ENCODE data around the gene CCR2.
"Not testable (repeated sequence)": the region's sequence is repeated elsewhere in the genome, so short reads cannot be mapped to it uniquely, and the experiment has no call there.

Gene CCR2
- 0.79 to 30.5 (median 6.7) reads per million in 9 experiments for total RNA-seq

DNA sequence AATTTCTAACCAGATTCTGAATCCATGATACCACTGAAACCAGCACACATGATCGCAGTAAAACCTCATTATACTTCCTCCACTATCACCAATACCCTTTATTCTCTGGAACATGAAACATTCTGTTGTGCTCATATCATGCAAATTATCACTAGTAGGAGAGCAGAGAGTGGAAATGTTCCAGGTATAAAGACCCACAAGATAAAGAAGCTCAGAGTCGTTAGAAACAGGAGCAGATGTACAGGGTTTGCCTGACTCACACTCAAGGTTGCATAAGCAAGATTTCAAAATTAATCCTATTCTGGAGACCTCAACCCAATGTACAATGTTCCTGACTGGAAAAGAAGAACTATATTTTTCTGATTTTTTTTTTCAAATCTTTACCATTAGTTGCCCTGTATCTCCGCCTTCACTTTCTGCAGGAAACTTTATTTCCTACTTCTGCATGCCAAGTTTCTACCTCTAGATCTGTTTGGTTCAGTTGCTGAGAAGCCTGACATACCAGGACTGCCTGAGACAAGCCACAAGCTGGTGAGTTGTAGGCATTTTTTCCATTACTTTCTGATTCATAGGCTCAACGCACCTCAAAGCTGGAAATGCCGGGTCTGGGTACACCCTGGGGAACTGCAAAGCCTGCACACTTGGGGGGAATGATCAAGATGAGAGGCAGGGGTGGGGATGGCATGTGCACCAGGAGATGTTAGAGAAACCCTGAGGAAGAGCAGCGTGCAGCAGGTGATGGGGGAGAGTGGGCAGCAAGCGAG, at the start of gene CCR2:
Gene CCR2 (plus strand): TSS at position 465 of the 764 bp plus-strand sequence. CDS start 3,417 bp downstream, outside the sequence.
- Mint-ChIP-seq H3K4me3 (peak within 1 kb of the TSS; percentile 71 to 72), H3K27me3 (no peaks in the 10 kb centered on the region), H3K36me3 (ENCODE audit: insufficient read depth) (peaks cover 23% of the 10 kb centered on the region), H3K4me1 (ENCODE audit: low read depth in 2 of 2) (peaks cover 69 to 78% of the 10 kb centered on the region in 2 donors), H3K27ac (peak within 1 kb of the TSS; percentile 68 to 69), H3K9me3 (peaks cover under 1 to 2% of the 10 kb centered on the region in 2 donors)
- ATAC-seq (replicated peaks) (peak; percentile 25), DNase-seq (no peak)

DNA sequence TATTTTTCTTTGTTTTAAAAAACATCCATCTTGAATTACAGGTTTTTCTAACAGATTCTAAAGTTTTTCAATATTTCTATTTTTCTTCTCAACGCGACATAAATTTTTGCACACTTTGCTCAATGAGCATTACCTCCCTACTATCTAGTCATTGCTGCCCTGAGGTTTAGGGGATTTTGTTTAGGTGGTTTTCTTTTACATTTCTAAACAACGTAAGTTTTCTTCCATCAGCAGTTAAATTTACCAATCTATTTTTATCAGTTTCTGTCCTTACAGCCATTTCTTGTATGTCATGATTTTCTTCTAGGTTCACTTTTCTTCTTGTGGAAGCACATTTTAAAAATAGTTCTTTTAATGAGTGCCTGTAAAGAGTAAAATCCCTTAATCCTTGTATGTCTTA, 49.2 kb upstream of the CCR2 start:
- Mint-ChIP-seq H3K9me3 (no peaks in the 10 kb centered on the region), H3K27ac (peak overlapping the region in 1 of 2 donors; percentile 13)

DNA sequence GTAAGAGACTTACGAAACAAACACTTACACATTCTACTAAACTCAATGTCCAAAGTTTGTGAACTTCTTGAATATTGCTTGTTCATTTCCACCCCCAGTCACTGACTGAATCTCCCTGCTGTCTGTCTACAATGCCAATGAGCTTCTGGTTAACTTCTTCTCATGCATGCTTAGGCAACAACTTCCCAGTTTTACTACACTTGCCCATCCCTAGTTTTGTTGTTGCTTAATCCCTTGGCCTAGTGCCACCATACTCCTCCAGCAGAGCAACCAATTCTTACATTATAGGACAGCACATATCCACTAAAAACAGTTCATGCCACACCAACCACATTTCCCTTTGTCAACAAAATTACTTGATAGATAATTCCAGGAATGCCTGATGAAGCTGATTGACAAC, 40.9 kb upstream of the CCR2 start:
- H3K27ac Mint-ChIP-seq: no peak overlapping the region
- no peaks in the 10 kb centered on the region for H3K9me3 Mint-ChIP-seq
- no peak for ATAC-seq (replicated peaks)
- no peak overlapping the region for H3K4me3 Mint-ChIP-seq
- DNase-seq: no peak
- peaks cover 3 to 5% of the 10 kb centered on the region in 2 donors for H3K4me1 Mint-ChIP-seq (ENCODE audit: low read depth in 2 of 2)
- no peaks in the 10 kb centered on the region for H3K36me3 Mint-ChIP-seq (ENCODE audit: insufficient read depth)
- no peaks in the 10 kb centered on the region for H3K27me3 Mint-ChIP-seq

More for the DNA sequence above, 49.2 kb upstream of the CCR2 start:
- Mint-ChIP-seq H3K27me3 (no peaks in the 10 kb centered on the region), H3K4me3 (no peak overlapping the region), H3K36me3 (ENCODE audit: insufficient read depth) (peaks cover 13% of the 10 kb centered on the region), H3K4me1 (ENCODE audit: low read depth in 2 of 2) (peaks cover 26 to 32% of the 10 kb centered on the region in 2 donors)
- DNase-seq: no peak
- ATAC-seq (replicated peaks): no peak

DNA sequence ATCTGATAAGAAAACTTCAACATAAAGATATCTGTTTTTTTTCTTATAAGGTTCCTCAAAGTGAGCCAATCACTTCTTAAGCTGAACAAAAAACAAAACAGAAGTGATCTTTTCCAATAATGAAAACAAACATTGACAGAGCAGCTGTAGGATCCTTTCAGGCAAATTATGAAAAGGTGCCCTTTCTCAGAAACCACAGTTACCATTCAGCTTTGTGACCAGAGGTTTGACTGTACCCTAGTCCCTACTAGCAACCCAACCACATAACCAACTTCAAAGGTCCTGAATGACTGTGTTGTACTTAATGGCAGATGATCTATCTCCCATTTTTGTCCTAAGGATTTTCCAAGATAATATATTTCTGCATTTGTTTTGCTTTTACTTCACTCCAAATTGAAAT, 39.4 kb upstream of the CCR2 start:
- no peak overlapping the region for H3K4me3 Mint-ChIP-seq
- H3K27ac Mint-ChIP-seq: no peak overlapping the region
- DNase-seq (no peak), ATAC-seq (replicated peaks) (no peak)
- peaks cover 3% of the 10 kb centered on the region in 2 donors for H3K4me1 Mint-ChIP-seq (ENCODE audit: low read depth in 2 of 2)
- no peaks in the 10 kb centered on the region for H3K36me3 Mint-ChIP-seq (ENCODE audit: insufficient read depth)
- no peaks in the 10 kb centered on the region for H3K9me3 Mint-ChIP-seq
- no peaks in the 10 kb centered on the region for H3K27me3 Mint-ChIP-seq

DNA sequence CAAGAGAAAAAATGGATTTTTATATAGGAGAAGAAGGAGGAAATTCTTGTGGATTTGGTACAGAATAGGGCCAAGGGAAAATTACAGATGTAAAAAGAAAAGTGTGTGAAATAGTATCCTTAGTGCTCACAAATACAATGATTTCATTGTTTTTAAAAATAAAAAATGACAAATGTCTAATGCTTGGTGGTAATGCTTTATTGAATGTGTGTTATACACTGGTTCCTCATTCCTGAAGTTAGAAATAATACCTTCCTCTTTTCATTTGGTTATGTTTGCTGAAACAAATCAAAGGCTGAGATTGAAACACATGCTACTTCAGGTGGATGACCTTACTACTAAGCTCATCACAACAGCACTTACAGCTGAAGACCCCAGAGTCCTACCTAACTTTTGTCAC, 37.7 kb upstream of the CCR2 start:
- ATAC-seq (replicated peaks) (no peak), DNase-seq (no peak)
- no peaks in the 10 kb centered on the region for H3K36me3 Mint-ChIP-seq (ENCODE audit: insufficient read depth)
- no peak overlapping the region for H3K4me3 Mint-ChIP-seq
- peaks cover 3% of the 10 kb centered on the region in 2 donors for H3K4me1 Mint-ChIP-seq (ENCODE audit: low read depth in 2 of 2)
- no peaks in the 10 kb centered on the region for H3K9me3 Mint-ChIP-seq
- no peaks in the 10 kb centered on the region for H3K27me3 Mint-ChIP-seq
- no peak overlapping the region for H3K27ac Mint-ChIP-seq

DNA sequence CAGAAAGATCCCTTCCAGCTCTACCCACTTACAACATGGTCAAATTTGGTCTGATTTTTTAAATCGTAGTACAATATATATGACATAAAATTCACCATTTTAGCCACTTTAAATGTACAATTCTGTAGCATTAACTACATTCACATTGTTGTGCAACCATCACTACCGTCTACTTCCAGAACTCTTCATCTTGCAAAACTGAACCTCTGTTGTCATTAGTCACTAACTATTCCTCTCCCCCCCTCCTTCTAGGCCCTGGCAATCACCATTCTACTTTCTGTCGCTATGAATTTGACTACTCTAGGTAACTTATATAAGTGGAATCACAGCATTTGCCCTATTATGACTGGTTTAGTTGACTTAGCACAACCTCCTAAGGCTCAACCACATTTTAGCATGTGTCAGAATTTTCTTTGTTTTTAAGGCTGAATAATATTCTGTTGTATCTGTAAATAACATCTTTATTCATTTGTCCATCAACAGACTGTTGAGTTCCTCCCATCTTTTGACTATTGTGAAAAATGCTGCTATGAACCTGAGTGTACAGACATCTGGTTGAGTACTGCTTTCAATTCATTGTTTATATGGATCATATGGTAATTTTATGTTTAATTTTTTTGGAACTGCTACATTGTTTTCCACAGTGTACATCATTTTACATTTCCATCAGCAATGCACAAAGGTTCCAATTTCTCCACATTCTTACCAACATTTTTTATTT, 35.5 kb upstream of the CCR2 start:
- no peak for DNase-seq
- Mint-ChIP-seq H3K27ac (no peak overlapping the region), H3K36me3 (ENCODE audit: insufficient read depth) (no peaks in the 10 kb centered on the region), H3K9me3 (no peaks in the 10 kb centered on the region), H3K4me1 (ENCODE audit: low read depth in 2 of 2) (peaks cover 3% of the 10 kb centered on the region in 2 donors), H3K27me3 (no peaks in the 10 kb centered on the region), H3K4me3 (no peak overlapping the region)
- no peak for ATAC-seq (replicated peaks)

DNA sequence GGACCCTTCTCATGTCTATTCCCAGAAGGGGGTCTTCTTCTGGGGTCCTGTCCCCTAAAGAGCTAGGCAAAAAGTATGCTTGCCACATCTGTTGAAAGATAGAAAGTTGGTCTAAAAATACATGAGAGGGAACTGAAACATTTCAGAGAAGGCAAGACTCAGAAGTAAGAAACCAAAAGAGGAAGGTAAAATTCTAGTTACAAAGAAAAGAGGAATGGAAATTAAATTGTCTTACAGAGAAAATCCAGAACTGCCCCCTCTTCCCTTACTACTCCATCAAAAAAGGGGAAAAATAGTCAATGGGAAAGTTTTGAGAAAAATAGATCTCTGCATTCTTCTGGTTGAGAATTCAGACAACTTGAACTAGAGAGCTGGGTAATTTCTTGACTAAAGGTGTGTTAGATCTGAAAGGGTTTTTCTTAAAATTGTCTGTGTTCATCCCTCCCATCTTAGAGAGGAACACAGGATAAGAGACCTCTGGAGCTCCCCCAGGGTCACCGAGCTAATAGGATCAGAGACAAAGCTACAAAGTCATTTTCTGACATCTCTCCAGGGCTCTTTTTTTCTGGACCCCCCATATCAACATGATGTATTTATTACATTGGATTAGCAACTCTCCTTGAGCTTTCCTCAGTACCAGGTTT, 32.3 kb upstream of the CCR2 start:
- H3K4me1 Mint-ChIP-seq (ENCODE audit: low read depth in 2 of 2): peaks cover 5 to 6% of the 10 kb centered on the region in 2 donors
- H3K9me3 Mint-ChIP-seq: no peaks in the 10 kb centered on the region
- ATAC-seq (replicated peaks) (no peak), DNase-seq (no peak)
- H3K4me3 Mint-ChIP-seq: no peak overlapping the region
- H3K27ac Mint-ChIP-seq: no peak overlapping the region
- no peaks in the 10 kb centered on the region for H3K27me3 Mint-ChIP-seq
- peaks cover 2% of the 10 kb centered on the region for H3K36me3 Mint-ChIP-seq (ENCODE audit: insufficient read depth)

DNA sequence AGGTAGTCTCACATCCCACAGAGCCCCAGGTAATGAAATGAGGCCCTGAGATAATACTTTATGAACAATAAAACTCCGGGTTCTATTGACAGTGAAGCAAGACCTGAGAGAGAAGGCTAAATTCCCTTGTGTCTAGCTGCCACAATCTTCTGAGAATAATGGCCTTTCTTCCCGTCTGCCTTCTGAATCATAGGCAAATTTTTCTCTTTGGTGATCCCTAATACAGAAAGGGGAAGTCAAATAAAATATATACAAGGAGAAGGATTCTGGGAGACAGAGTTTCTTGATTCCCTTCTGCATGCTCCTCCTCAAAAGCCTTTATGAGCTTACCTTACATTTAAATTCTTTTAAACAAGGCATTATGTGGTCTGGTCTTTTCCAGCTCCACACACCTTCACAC, 29.9 kb upstream of the CCR2 start:
- ATAC-seq (replicated peaks) (no peak), DNase-seq (no peak)
- H3K4me3 Mint-ChIP-seq: no peak overlapping the region
- H3K9me3 Mint-ChIP-seq: no peaks in the 10 kb centered on the region
- H3K27me3 Mint-ChIP-seq: no peaks in the 10 kb centered on the region
- no peak overlapping the region for H3K27ac Mint-ChIP-seq
- peaks cover 5 to 6% of the 10 kb centered on the region in 2 donors for H3K4me1 Mint-ChIP-seq (ENCODE audit: low read depth in 2 of 2)
- H3K36me3 Mint-ChIP-seq (ENCODE audit: insufficient read depth): peaks cover 2% of the 10 kb centered on the region

DNA sequence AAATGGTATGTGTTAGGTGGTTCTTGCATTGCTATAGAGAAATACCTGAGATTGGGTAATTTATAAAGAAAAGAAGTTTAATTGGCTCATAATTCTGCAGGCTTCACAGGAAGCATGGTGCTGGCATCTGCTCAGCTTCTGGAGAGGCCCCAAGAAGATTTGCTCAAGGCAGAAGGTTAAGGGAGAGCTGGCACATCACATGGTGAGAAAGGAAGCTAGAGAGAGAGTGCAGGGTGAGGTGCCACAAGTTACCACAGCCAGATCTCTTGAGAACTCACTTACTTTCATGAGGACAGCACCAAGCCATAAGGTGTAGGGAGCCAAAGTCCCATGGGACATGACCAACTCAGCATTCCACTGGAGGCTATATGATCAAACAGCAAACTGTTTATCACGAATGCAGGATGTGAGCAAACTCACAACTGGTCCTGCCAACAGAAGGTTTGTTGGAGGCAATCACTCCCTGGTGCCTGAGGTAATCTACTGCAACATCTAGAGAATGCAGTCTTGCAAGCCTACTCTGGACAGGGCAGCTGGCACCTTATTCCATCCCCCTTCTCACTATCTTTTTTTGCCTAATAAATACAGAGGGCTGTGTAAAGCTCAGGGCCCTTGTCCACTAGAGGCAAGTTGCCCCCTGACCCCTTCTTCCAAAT, 28.1 kb upstream of the CCR2 start:
- H3K4me1 Mint-ChIP-seq (ENCODE audit: low read depth in 2 of 2): peaks cover 5 to 6% of the 10 kb centered on the region in 2 donors
- H3K27ac Mint-ChIP-seq: peak overlapping the region; percentile 59 to 82

DNA sequence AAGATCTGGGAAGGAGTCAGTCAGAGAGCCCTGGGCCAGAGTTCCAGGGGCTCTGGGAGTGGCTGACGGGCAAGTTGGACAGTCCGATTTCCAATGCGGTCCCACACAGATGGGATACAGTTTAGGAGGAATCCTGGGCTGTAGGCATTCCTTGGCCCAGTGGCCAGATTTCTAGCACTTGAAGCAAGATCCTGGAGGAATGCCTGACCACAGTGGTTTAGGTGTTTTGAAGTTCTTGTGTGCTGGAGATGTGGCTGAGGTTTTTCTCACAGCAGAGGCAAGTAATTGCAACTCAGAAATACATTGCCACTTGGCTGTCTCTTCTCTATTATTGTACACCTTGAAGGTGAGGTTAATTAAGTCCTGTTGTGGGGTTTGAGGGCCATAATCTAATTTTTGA, 23.2 kb upstream of the CCR2 start:
- H3K27me3 Mint-ChIP-seq; DNase-seq; H3K9me3 Mint-ChIP-seq; H3K27ac Mint-ChIP-seq; H3K4me3 Mint-ChIP-seq; H3K36me3 Mint-ChIP-seq (ENCODE audit: insufficient read depth); ATAC-seq (replicated peaks): not testable (repeated sequence)
- peaks cover 9 to 18% of the 10 kb centered on the region in 2 donors for H3K4me1 Mint-ChIP-seq (ENCODE audit: low read depth in 2 of 2)

More for the DNA sequence above, 28.1 kb upstream of the CCR2 start:
- Mint-ChIP-seq H3K36me3 (ENCODE audit: insufficient read depth) (peaks cover 2% of the 10 kb centered on the region), H3K4me3 (peak overlapping the region in 1 of 2 donors; percentile 50), H3K9me3 (no peaks in the 10 kb centered on the region), H3K27me3 (no peaks in the 10 kb centered on the region)
- ATAC-seq (replicated peaks) (peak; percentile 69), DNase-seq (peak in 1 of 3 experiments; percentile 5)

DNA sequence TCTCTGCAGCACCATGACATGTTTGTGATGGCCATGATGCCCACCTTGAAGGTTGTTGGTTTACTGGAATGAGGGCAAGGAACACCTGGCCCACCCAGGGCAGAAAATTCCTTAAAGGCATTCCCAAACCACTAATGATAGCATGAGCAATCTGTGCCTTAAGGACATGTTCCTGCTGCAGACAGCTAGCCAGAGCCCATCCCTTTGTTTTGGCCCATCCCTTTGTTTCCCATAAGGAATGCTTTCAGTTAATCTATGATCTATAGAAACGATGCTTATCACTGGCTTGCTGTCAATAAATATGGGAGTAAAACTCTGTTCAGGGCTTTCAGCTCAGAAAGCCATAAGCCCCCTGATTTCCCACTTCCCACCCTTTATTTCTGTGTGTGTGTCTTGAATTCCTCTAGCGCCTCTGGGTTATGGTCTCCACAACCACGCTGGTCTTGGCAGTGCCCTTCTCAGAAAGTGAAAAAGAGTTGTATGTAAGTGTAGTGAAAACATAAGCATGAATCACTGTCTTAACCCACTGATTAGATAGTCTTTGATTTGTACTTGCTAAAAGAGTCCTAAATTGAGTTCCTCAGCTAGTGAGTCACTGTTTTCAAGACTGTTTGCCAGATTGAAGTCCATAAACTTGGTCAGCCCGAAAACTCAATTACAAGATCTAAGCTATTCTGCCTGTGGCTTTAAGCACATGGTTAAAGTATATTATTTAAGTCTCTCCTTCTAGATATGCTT, 19.0 kb upstream of the CCR2 start:
- no peaks in the 10 kb centered on the region for H3K36me3 Mint-ChIP-seq (ENCODE audit: insufficient read depth)
- H3K9me3 Mint-ChIP-seq: peaks cover 4 to 6% of the 10 kb centered on the region in 2 donors
- H3K4me3 Mint-ChIP-seq: no peak overlapping the region
- no peaks in the 10 kb centered on the region for H3K27me3 Mint-ChIP-seq
- no peak for DNase-seq
- ATAC-seq (replicated peaks): no peak
- H3K27ac Mint-ChIP-seq: peak overlapping the region in 1 of 2 donors; percentile 21
- peaks cover 11 to 35% of the 10 kb centered on the region in 2 donors for H3K4me1 Mint-ChIP-seq (ENCODE audit: low read depth in 2 of 2)

DNA sequence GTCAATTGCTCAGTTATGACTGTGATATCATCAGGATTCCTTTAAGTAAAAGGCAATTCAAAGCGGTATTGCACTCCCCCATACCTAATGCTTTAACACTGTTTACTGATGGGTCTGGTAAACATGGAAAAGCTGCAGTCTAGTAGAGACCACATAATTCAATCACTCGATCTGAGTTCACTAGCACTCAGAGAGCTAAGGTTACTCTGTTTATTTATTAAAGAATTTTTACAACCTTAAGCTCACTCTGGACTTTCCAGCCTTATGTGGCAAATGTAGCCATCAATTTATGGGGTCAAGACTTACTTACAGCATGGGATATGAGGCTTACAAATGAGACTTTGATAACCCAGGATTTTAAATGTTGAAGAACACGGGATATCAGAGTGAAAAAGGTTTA, 18.4 kb upstream of the CCR2 start:
- Mint-ChIP-seq H3K9me3 (peaks cover 6 to 10% of the 10 kb centered on the region in 2 donors), H3K27ac (no peak overlapping the region), H3K27me3 (no peaks in the 10 kb centered on the region), H3K4me1 (ENCODE audit: low read depth in 2 of 2) (peaks cover 11 to 35% of the 10 kb centered on the region in 2 donors), H3K4me3 (no peak overlapping the region), H3K36me3 (ENCODE audit: insufficient read depth) (no peaks in the 10 kb centered on the region)
- no peak for ATAC-seq (replicated peaks)
- DNase-seq: no peak

Measured in effector memory CD8-positive, alpha-beta T cell (primary cell).